Suprapubic skin (tissue), 4 donors: Measurements from ENCODE around the gene ACOT7. TPM values are rescaled to one million over a fixed set of nuclear protein-coding genes. Genes with fewer than 3 reads are reported as not detected.

Experiments
- DNase-seq, 2 donors: peaks; one replicate each; pipeline ENCODE4 v3.0.0-alpha.2; 2019; ENCODE audit warnings: low spot score in 2 of 2
- H3K27ac ChIP-seq: fragments of 200-600 bp; sonication (generic); one replicate; pipeline ENCODE4 v1.5.1; 2019
- H3K27me3 ChIP-seq: fragments of 200-600 bp; sonication (generic); one replicate; pipeline ENCODE4 v1.5.1; 2019
- H3K36me3 ChIP-seq: fragments of 200-600 bp; sonication (generic); one replicate; pipeline ENCODE4 v1.5.1; 2019
- H3K4me1 ChIP-seq: fragments of 200-600 bp; sonication (generic); one replicate; pipeline ENCODE4 v1.5.1; 2019
- H3K4me3 ChIP-seq: fragments of 200-600 bp; sonication (generic); one replicate; pipeline ENCODE4 v1.5.1; 2019; ENCODE audit warnings: mild to moderate bottlenecking
- H3K9me3 ChIP-seq: fragments of 200-600 bp; sonication (generic); one replicate; pipeline ENCODE4 v1.5.1; 2019
- CTCF ChIP-seq, 2 donors: fragments of 200-600 bp in 1 of 2; fragments of 450-650 bp in 1 of 2; sonication (generic) in 1 of 2; IDR thresholded peaks; one replicate each; pipeline ENCODE4 v1.5.1; 2016 to 2019; ENCODE audit warnings: antibody characterized with exemption in 2 of 2, mild to moderate bottlenecking in 1 of 2, moderate library complexity in 1 of 2
- EP300 ChIP-seq: sonication (generic); formaldehyde crosslinking; IDR thresholded peaks from one replicate; pipeline ENCODE4 v1.6.1; 2017; ENCODE audit warnings: antibody characterized with exemption
- POLR2A ChIP-seq, 2 donors: fragments of 450-650 bp; IDR thresholded peaks; one replicate each; pipeline ENCODE4 v1.6.1; 2017; ENCODE audit warnings: antibody characterized with exemption in 2 of 2, mild to moderate bottlenecking in 2 of 2, moderate library complexity in 2 of 2
- POLR2AphosphoS5 ChIP-seq, 3 donors: sonication (generic); formaldehyde crosslinking; IDR thresholded peaks; one replicate each; pipeline ENCODE4 v1.6.1; 2017; ENCODE audit warnings: antibody characterized with exemption in 3 of 3
- WGBS: methylation state at CpG from one replicate; pipeline ENCODE4 v1.1.5; 2018; 5-methylcytosine and 5-hydroxymethylcytosine counted together
- total RNA-seq, 4 donors: library from RNA; depleted of rRNA; stranded (reverse); fragments of >200 nt; gene quantifications; one replicate each; pipeline ENCODE4 v1.1.0, GENCODE V29; 2016

Gene ACOT7
- total RNA-seq, 4 donors from 2014 or later, result 8.4 to 40.5 (median 26.7) TPM

- H3K27ac ChIP-seq, result no peak overlapping the region
These were observed 63.1 kb downstream of the ACOT7 start for GRCh38 chr1:6330410-6330911.

GRCh38 chr1:6329851-6330250 is 63.7 kb downstream of the ACOT7 start:
- H3K4me1 ChIP-seq, result peaks cover 28% of the 10 kb centered on the region
- WGBS, result 25% methylated on average over 13 of the region's 13 CpGs
- no peak for TF ChIP-seq POLR2AphosphoS5 (IDR thresholded peaks at IDR 0.05)
- no peak for TF ChIP-seq EP300
- TF ChIP-seq POLR2A (IDR thresholded peaks at IDR 0.05), result no peak
- no peak for TF ChIP-seq CTCF (IDR thresholded peaks at IDR 0.05)
- H3K27me3 ChIP-seq, result no peaks in the 10 kb centered on the region
- DNase-seq, result no peak
- H3K36me3 ChIP-seq, result no peaks in the 10 kb centered on the region
- H3K27ac ChIP-seq, result no peak overlapping the region
- no peaks in the 10 kb centered on the region for H3K9me3 ChIP-seq
- H3K4me3 ChIP-seq, result no peak overlapping the region

More at GRCh38 chr1:6330410-6330911, 63.1 kb downstream of the ACOT7 start:
- Histone ChIP-seq H3K4me1 (peaks cover 27% of the 10 kb centered on the region), H3K4me3 (no peak overlapping the region), H3K27me3 (no peaks in the 10 kb centered on the region), H3K9me3 (no peaks in the 10 kb centered on the region), H3K36me3 (no peaks in the 10 kb centered on the region)
- DNase-seq, result no peak
- TF ChIP-seq EP300 (no peak), POLR2AphosphoS5 (IDR thresholded peaks at IDR 0.05) (no peak), CTCF (IDR thresholded peaks at IDR 0.05) (no peak), POLR2A (IDR thresholded peaks at IDR 0.05) (no peak)
- WGBS, result 49% methylated on average over 12 of the region's 16 CpGs

GRCh38 chr1:6329396-6329795 is 64.2 kb downstream of the ACOT7 start:
- Histone ChIP-seq H3K27me3 (no peaks in the 10 kb centered on the region), H3K4me1 (peaks cover 28% of the 10 kb centered on the region), H3K4me3 (no peak overlapping the region), H3K9me3 (no peaks in the 10 kb centered on the region), H3K27ac (no peak overlapping the region), H3K36me3 (no peaks in the 10 kb centered on the region)
- TF ChIP-seq EP300, result no peak
- no peak for TF ChIP-seq CTCF (IDR thresholded peaks at IDR 0.05)
- no peak for TF ChIP-seq POLR2A (IDR thresholded peaks at IDR 0.05)
- no peak for TF ChIP-seq POLR2AphosphoS5 (IDR thresholded peaks at IDR 0.05)
- WGBS, result 51% methylated on average over 7 of the region's 7 CpGs
- DNase-seq, result no peak

GRCh38 chr1:6328696-6329095 is 64.9 kb downstream of the ACOT7 start:
- Histone ChIP-seq H3K36me3 (no peaks in the 10 kb centered on the region), H3K27ac (no peak overlapping the region), H3K4me1 (peaks cover 28% of the 10 kb centered on the region), H3K9me3 (no peaks in the 10 kb centered on the region), H3K27me3 (no peaks in the 10 kb centered on the region), H3K4me3 (no peak overlapping the region)
- 78% methylated on average over 12 of the region's 12 CpGs for WGBS
- no peak for TF ChIP-seq POLR2AphosphoS5 (IDR thresholded peaks at IDR 0.05)
- no peak for TF ChIP-seq EP300
- no peak for TF ChIP-seq POLR2A (IDR thresholded peaks at IDR 0.05)
- TF ChIP-seq CTCF (IDR thresholded peaks at IDR 0.05), result no peak
- DNase-seq, result no peak

- no peak for DNase-seq
- no peak overlapping the region for H3K4me3 ChIP-seq
- no peaks in the 10 kb centered on the region for H3K36me3 ChIP-seq
- H3K27me3 ChIP-seq, result no peaks in the 10 kb centered on the region
- H3K9me3 ChIP-seq, result no peaks in the 10 kb centered on the region
- 89% methylated on average over 5 of the region's 5 CpGs for WGBS
- H3K27ac ChIP-seq, result no peak overlapping the region
- TF ChIP-seq POLR2AphosphoS5 (IDR thresholded peaks at IDR 0.05), result no peak
- TF ChIP-seq EP300, result no peak
- no peak for TF ChIP-seq POLR2A (IDR thresholded peaks at IDR 0.05)
- no peak for TF ChIP-seq CTCF (IDR thresholded peaks at IDR 0.05)
- H3K4me1 ChIP-seq, result peaks cover 28% of the 10 kb centered on the region
These were observed 65.5 kb downstream of the ACOT7 start for GRCh38 chr1:6328091-6328490.
